CD4-positive, alpha-beta T cell (primary cell): Measurements from ENCODE around the gene SULT1A3. TPM values are rescaled to one million over a fixed set of nuclear protein-coding genes. Genes with fewer than 3 reads are reported as not detected.

Source experiments
- ATAC-seq: fragments of 200-7000 bp; cut with Tn5 transposase; one replicate; pipeline ENCODE4 v1.10.0; 2022; ENCODE audit warnings: mild to moderate bottlenecking; ENCODE audit not compliant: poor library complexity
- CTCF ChIA-PET: fragments of 350-600 bp; sonication (Branson Sonifier 250); formaldehyde crosslinking; loops from one replicate; lab custom pipeline; 2021; ENCODE audit warnings: antibody characterized with exemption, inconsistent platforms; lab: Charles Lee
- POLR2A ChIA-PET: fragments of 350-600 bp; sonication (Branson Sonifier 250); formaldehyde crosslinking; loops from one replicate; lab custom pipeline; 2021; ENCODE audit warnings: antibody characterized with exemption, inconsistent platforms; lab: Charles Lee
- DNase-seq, 14 experiments: peaks; one replicate each; pipeline ENCODE4 v3.0.0-alpha.2; 2013 to 2020; ENCODE audit warnings: mixed read lengths in 2 of 14
- H3K27ac ChIP-seq, 2 donors: one replicate each; pipeline versions ENCODE4 v1.5.1 to v1.7.0; 2013; ENCODE audit warnings: low read length in 2 of 2, low read depth in 1 of 2, mild to moderate bottlenecking in 1 of 2
- H3K27me3 ChIP-seq, 2 experiments: 1 replicate in 1 of 2; 2 replicates in 1 of 2; pipeline versions ENCODE4 v1.6.1 to v1.7.0; 2013; ENCODE audit warnings: low read length in 2 of 2, control low read depth in 1 of 2, mild to moderate bottlenecking in 1 of 2, moderate library complexity in 1 of 2; ENCODE audit not compliant: insufficient read depth in 2 of 2, control insufficient read depth in 1 of 2
- H3K36me3 ChIP-seq: one replicate; pipeline ENCODE4 v1.6.1; 2013; ENCODE audit warnings: low read length, control low read depth; ENCODE audit not compliant: insufficient read depth
- H3K4me1 ChIP-seq: one replicate; pipeline ENCODE4 v1.6.1; 2013; ENCODE audit warnings: low read length, control low read depth; ENCODE audit not compliant: insufficient read depth
- H3K4me3 ChIP-seq: one replicate; pipeline ENCODE4 v1.5.1; 2013; ENCODE audit warnings: mild to moderate bottlenecking, low read length, moderate library complexity
- H3K9me3 ChIP-seq, 2 experiments: 1 replicate in 1 of 2; 2 replicates in 1 of 2; pipeline versions ENCODE4 v1.6.1 to v1.7.0; 2013; ENCODE audit warnings: low read length in 2 of 2, mild to moderate bottlenecking in 2 of 2, control low read depth in 1 of 2, moderate library complexity in 1 of 2; ENCODE audit not compliant: control insufficient read depth in 1 of 2, insufficient read depth in 1 of 2
- H3K27ac Mint-ChIP-seq: one replicate; pipeline ENCODE4 v1.8.0; 2020; ENCODE audit warnings: mixed read lengths
- H3K27me3 Mint-ChIP-seq: one replicate; pipeline ENCODE4 v1.8.0; 2021; ENCODE audit warnings: mixed read lengths
- H3K36me3 Mint-ChIP-seq: one replicate; pipeline ENCODE4 v1.8.0; 2021; ENCODE audit warnings: low read depth, mixed read lengths
- H3K4me1 Mint-ChIP-seq: one replicate; pipeline ENCODE4 v1.8.0; 2021; ENCODE audit warnings: low read depth, mixed read lengths
- H3K4me3 Mint-ChIP-seq: one replicate; pipeline ENCODE4 v1.8.0; 2020; ENCODE audit warnings: mild to moderate bottlenecking, mixed read lengths
- H3K9me3 Mint-ChIP-seq: one replicate; pipeline ENCODE4 v1.8.0; 2020; ENCODE audit warnings: mixed read lengths
- intact Hi-C, 2 experiments: fragments of 100-400 bp; cut with DNase I in 1 of 2; cut with micrococcal nuclease in 1 of 2; formaldehyde crosslinking; loops; one replicate each; pipeline versions ENCODE4 v1.15.1 to v1.9.0; 2023 to 2025; cut with DNase I, micrococcal nuclease
- total RNA-seq, 174 experiments: library from RNA in 2 of 174; stranded (reverse) in 2 of 174; gene quantifications; one replicate each; pipeline ENCODE4 v1.2.3 and lab custom pipeline; 2021 to 2026
- TF ChIP-seq, protein P1 (sequence below): fragments of 200-600 bp; IDR thresholded peaks from one replicate; pipeline ENCODE4 v1.8.0; 2022; ENCODE audit warnings: antibody characterized with exemption, mild to moderate bottlenecking

Gene SULT1A3
- total RNA-seq, 2 experiments from 2014 or later = 15.0 to 16.1 TPM

DNA sequence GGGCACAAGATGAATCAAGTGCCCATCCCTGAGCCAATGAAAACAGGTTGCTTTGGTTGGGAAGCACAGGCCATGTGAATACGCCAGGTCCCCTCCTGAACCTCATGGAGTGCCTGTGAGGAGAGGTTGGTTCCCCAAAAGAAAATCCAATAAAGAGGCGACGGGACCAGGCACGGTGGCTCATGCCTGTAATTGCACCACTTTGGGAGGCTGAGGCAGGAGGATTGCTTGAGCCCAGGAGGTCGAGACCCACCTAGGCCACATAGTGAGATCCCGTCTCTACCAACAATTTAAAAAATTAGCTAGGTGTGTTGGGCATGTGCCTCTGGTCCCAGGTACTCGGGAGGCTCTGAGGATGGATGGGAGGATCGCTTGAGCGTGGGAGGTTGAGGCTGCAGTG, 19.1 kb upstream of the SULT1A3 start:
- Histone ChIP-seq H3K4me3 (no peak overlapping the region), H3K36me3 (peaks cover 8% of the 10 kb centered on the region), H3K9me3 (no peaks in the 10 kb centered on the region), H3K27me3 (no peaks in the 10 kb centered on the region), H3K27ac (no peak overlapping the region), H3K4me1 (peaks cover 16% of the 10 kb centered on the region)
- TF ChIP-seq, protein P1, sequence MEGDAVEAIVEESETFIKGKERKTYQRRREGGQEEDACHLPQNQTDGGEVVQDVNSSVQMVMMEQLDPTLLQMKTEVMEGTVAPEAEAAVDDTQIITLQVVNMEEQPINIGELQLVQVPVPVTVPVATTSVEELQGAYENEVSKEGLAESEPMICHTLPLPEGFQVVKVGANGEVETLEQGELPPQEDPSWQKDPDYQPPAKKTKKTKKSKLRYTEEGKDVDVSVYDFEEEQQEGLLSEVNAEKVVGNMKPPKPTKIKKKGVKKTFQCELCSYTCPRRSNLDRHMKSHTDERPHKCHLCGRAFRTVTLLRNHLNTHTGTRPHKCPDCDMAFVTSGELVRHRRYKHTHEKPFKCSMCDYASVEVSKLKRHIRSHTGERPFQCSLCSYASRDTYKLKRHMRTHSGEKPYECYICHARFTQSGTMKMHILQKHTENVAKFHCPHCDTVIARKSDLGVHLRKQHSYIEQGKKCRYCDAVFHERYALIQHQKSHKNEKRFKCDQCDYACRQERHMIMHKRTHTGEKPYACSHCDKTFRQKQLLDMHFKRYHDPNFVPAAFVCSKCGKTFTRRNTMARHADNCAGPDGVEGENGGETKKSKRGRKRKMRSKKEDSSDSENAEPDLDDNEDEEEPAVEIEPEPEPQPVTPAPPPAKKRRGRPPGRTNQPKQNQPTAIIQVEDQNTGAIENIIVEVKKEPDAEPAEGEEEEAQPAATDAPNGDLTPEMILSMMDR = no peak
- Mint-ChIP-seq H3K27ac (no peak overlapping the region), H3K4me3 (peak overlapping the region; percentile 42), H3K27me3 (no peaks in the 10 kb centered on the region), H3K9me3 (no peaks in the 10 kb centered on the region), H3K4me1 (peaks cover 22% of the 10 kb centered on the region), H3K36me3 (peaks cover 12% of the 10 kb centered on the region)
- POLR2A ChIA-PET = interaction anchor here (0.9 kb wide), 1 partner anchor 87 kb away, joined by 3 read pairs; no protein-coding TSS in a partner anchor
- CTCF ChIA-PET = interaction anchor here (0.6 to 0.7 kb wide), 2 partner anchors 33 to 37 kb away, joined by 3 read pairs; no protein-coding TSS in a partner anchor
- intact Hi-C loops = no loop called here
- ATAC-seq = no peak
- DNase-seq = peak in 1 of 14 experiments; percentile 5

DNA sequence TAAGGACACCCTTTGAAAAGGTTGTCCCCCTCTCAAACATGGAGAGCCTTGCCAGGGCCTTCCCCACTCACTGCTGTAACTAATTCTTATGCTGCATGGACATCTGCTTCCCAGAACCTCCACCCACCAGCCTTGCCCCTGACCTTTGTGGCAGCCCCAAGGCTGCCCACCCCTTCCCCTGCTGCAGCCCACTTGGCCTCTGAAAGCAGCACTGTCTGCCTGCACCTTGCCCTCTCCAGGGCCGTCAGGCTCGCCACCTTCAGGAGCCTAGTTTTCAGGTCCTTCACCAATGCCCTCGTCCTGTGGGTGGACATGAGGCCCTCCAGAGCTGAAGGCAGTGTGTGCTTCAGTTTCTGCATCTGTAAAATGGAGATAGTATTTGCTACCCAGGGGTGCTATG, 18.3 kb upstream of the SULT1A3 start:
- POLR2A ChIA-PET = interaction anchor here (0.9 kb wide), 1 partner anchor 88 kb away, joined by 3 read pairs; no protein-coding TSS in a partner anchor
- peak overlapping the region; percentile 11 for H3K27ac Mint-ChIP-seq
- CTCF ChIA-PET = interaction anchor here (0.6 kb wide), 1 partner anchor 33 kb away, joined by 3 read pairs; no protein-coding TSS in a partner anchor
- H3K4me1 Mint-ChIP-seq = peaks cover 24% of the 10 kb centered on the region
- Histone ChIP-seq H3K4me3 (no peak overlapping the region), H3K27me3 (no peaks in the 10 kb centered on the region), H3K9me3 (no peaks in the 10 kb centered on the region), H3K4me1 (peaks cover 24% of the 10 kb centered on the region), H3K36me3 (peaks cover 16% of the 10 kb centered on the region), H3K27ac (no peak overlapping the region)
- no peak for ATAC-seq
- TF ChIP-seq, protein P1 = no peak
- intact Hi-C loops = no loop called here
- H3K27me3 Mint-ChIP-seq = no peaks in the 10 kb centered on the region
- DNase-seq = peak in 1 of 14 experiments; percentile 12
- H3K9me3 Mint-ChIP-seq = no peaks in the 10 kb centered on the region
- H3K36me3 Mint-ChIP-seq = peaks cover 20% of the 10 kb centered on the region
- peak overlapping the region; percentile 79 for H3K4me3 Mint-ChIP-seq

DNA sequence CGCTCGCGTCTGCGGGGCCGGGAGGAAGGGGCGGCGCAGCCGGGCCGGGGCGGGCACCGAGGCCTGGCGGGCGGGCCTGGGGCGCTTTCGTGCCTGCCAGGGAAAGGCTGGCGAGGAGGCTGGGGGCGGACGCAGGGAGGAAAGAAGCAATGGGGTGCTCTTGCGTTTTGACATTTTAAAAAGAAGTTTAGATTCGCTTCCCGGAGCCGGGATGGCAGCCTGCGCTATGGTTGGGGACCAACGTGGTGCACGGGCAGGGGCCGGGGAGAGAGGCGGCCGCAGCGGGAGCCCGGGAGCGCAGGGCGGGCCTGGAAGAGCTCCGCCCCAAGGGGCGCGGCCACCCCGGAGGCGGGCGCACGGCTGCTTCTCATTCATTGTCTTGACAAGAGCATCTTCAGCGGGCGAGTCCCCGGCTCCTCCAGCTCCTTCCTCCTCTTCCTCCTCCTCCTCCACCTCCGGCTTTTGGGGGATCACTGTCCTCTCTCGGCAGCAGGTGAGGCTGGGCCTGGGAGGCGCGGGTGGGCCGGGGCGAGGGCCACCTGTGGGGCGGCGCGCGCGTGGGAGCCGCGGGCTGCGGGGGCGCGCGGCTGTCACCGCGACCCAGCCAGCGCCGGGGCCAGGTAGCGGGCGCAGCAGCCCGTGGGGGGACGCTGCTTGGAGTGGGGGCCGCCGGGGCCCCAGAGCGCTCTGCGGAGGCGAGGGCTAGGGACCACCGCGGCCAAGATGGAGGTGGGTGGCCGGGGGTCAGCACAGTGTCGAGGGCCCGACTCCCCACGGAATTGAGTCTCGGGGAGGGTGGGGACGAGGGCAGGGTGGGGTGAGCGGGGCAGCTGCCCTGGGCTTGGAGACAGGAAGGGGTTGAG, 15.6 kb upstream of the SULT1A3 start, which contains the start of gene CORO1A:
TSS of gene CORO1A (plus strand) at position 370 of the 863 bp plus-strand sequence. CDS start 1,608 bp downstream, outside the sequence.
- Mint-ChIP-seq H3K4me1 (peaks cover 39% of the 10 kb centered on the region), H3K27me3 (no peaks in the 10 kb centered on the region), H3K4me3 (peak within 1 kb of the TSS; percentile 99), H3K9me3 (no peaks in the 10 kb centered on the region), H3K27ac (peak within 1 kb of the TSS; percentile 98), H3K36me3 (peaks cover 44% of the 10 kb centered on the region)
- Histone ChIP-seq H3K36me3 (peaks cover 43% of the 10 kb centered on the region), H3K27ac (peak within 1 kb of the TSS; percentile 89 to 96), H3K27me3 (no peaks in the 10 kb centered on the region), H3K4me1 (peaks cover 51% of the 10 kb centered on the region), H3K4me3 (peak within 1 kb of the TSS; percentile 100), H3K9me3 (no peaks in the 10 kb centered on the region)
- ChIA-PET POLR2A (interaction anchor here (0.6 to 6.0 kb wide), 39 partner anchors 9 to 475 kb away, joined by 3 to 163 read pairs (median 5); partner anchors contain the start of genes ALDOA, CD2BP2, DCTPP1 and FBRS), CTCF (interaction anchor here (0.6 to 0.9 kb wide), 2 partner anchors 92 to 226 kb away, joined by 4 read pairs; partner anchors contain the start of gene TBX6)
- DNase-seq (peak; percentile 68 to 90 (median 82)), ATAC-seq (peak; percentile 45)
- TF ChIP-seq, protein P1 = no peak
- intact Hi-C loops = no loop called here
